ENCODE measurements around the gene PRRX2.
"Not testable (repeated sequence)": the region's sequence is repeated elsewhere in the genome, so short reads cannot be mapped to it uniquely, and the experiment has no call there.

PRRX2 gene

GRCh38 chr9:129633207-129633606, 32.2 kb upstream of the PRRX2 start:
- no peak overlapping the region for H3K4me3 Mint-ChIP-seq
- no peak for TF ChIP-seq CTCF (IDR thresholded peaks at IDR 0.05; ENCODE audit: unreplicated experiment in 3 of 3)
- no peaks in the 10 kb centered on the region for H3K9me3 Mint-ChIP-seq
- peaks cover 33% of the 10 kb centered on the region for H3K36me3 Mint-ChIP-seq (ENCODE audit: low read depth)
- H3K27ac Mint-ChIP-seq: no peak overlapping the region
- peaks cover 28% of the 10 kb centered on the region for H3K4me1 Mint-ChIP-seq
- no peaks in the 10 kb centered on the region for H3K27me3 Mint-ChIP-seq (ENCODE audit: low read depth)

- no peak overlapping the region for H3K27ac Mint-ChIP-seq
- no peaks in the 10 kb centered on the region for H3K27me3 Mint-ChIP-seq (ENCODE audit: low read depth)
- peaks cover 36% of the 10 kb centered on the region for H3K36me3 Mint-ChIP-seq (ENCODE audit: low read depth)
- no peak for TF ChIP-seq CTCF (IDR thresholded peaks at IDR 0.05; ENCODE audit: unreplicated experiment in 3 of 3)
- peaks cover 26% of the 10 kb centered on the region for H3K4me1 Mint-ChIP-seq
- no peak overlapping the region for H3K4me3 Mint-ChIP-seq
- no peaks in the 10 kb centered on the region for H3K9me3 Mint-ChIP-seq
Measured at GRCh38 chr9:129633848-129634247, 31.6 kb upstream of the PRRX2 start.

GRCh38 chr9:129635099-129636065, 30.1 kb upstream of the PRRX2 start:
- H3K27ac Mint-ChIP-seq: no peak overlapping the region
- peaks cover 36% of the 10 kb centered on the region for H3K36me3 Mint-ChIP-seq (ENCODE audit: low read depth)
- H3K4me3 Mint-ChIP-seq: no peak overlapping the region
- no peaks in the 10 kb centered on the region for H3K9me3 Mint-ChIP-seq
- no peak for TF ChIP-seq CTCF (IDR thresholded peaks at IDR 0.05; ENCODE audit: unreplicated experiment in 3 of 3)
- H3K4me1 Mint-ChIP-seq: peaks cover 31% of the 10 kb centered on the region
- no peaks in the 10 kb centered on the region for H3K27me3 Mint-ChIP-seq (ENCODE audit: low read depth)

GRCh38 chr9:129636343-129636742, 29.1 kb upstream of the PRRX2 start:
- H3K9me3 Mint-ChIP-seq; H3K27me3 Mint-ChIP-seq (ENCODE audit: low read depth); H3K4me3 Mint-ChIP-seq; H3K27ac Mint-ChIP-seq: not testable (repeated sequence)
- Mint-ChIP-seq H3K36me3 (ENCODE audit: low read depth) (peaks cover 34% of the 10 kb centered on the region), H3K4me1 (peaks cover 27% of the 10 kb centered on the region)

- Mint-ChIP-seq H3K4me3 (no peak overlapping the region), H3K27me3 (ENCODE audit: low read depth) (no peaks in the 10 kb centered on the region), H3K9me3 (no peaks in the 10 kb centered on the region), H3K4me1 (peaks cover 23% of the 10 kb centered on the region), H3K36me3 (ENCODE audit: low read depth) (peaks cover 31% of the 10 kb centered on the region), H3K27ac (no peak overlapping the region)
- no peak for TF ChIP-seq CTCF (IDR thresholded peaks at IDR 0.05; ENCODE audit: unreplicated experiment in 3 of 3)
Measured at GRCh38 chr9:129637102-129637501, 28.3 kb upstream of the PRRX2 start.

- Mint-ChIP-seq H3K27me3 (ENCODE audit: low read depth) (no peaks in the 10 kb centered on the region), H3K4me3 (peak overlapping the region; percentile 46 to 75 (median 70)), H3K4me1 (peaks cover 23% of the 10 kb centered on the region), H3K9me3 (no peaks in the 10 kb centered on the region), H3K36me3 (ENCODE audit: low read depth) (peaks cover 26% of the 10 kb centered on the region), H3K27ac (no peak overlapping the region)
- TF ChIP-seq CTCF (IDR thresholded peaks at IDR 0.05; ENCODE audit: unreplicated experiment in 3 of 3): no peak
Measured at GRCh38 chr9:129637673-129638439, 27.6 kb upstream of the PRRX2 start.
